GM12874 (cell line): ENCODE data around the gene UTRN.

Source experiments
- CTCF ChIP-seq: IDR thresholded peaks from 2 replicates; pipeline ENCODE4 v1.5.1; 2011; ENCODE audit warnings: low read depth, mild to moderate bottlenecking, control low read depth, low read length, moderate library complexity; ENCODE audit not compliant: insufficient read depth

Gene UTRN

GRCh38 chr6:144305567-144305966, 20.4 kb downstream of the UTRN start:
- TF ChIP-seq CTCF, result no peak

DNA sequence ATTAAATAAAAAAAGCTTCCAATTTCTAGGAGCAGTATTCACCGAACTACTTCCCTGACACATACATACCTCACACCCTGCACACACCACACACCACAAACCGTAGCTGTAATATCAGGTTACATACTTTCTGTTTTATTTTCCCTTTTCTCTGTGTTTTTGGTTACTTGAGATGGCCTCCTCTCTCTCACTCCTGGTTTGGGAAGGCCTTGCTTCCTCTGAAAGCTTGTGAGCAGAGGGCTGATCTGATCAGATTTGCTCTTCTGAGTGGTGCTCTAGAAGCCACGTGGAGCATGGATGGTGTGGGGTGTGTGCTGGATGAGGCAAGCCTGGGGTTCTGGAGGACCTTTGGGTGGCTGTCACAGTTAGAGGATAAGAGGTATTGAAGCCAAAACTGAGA, 20.9 kb downstream of the UTRN start:
- TF ChIP-seq CTCF, result no peak

DNA sequence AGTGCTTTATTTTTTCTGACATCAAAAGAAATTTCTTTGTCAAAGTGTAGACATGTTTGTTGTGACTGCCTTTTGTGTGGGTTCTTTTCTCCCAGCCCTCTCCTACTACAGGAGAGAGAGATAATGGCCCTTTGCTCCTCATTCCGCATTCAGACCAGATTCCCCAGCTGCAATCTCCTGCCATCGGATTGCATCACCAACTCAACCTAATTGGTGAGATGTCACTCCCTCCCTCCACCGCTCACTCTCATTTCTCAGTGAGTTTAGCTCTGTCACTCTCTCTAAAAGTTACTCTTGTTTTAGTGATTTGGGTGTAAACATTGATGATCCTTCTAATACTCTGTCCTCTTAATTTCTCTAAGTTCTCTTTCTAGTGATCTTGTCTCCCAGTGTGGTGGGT, 22.7 kb downstream of the UTRN start:
- TF ChIP-seq CTCF, result no peak

DNA sequence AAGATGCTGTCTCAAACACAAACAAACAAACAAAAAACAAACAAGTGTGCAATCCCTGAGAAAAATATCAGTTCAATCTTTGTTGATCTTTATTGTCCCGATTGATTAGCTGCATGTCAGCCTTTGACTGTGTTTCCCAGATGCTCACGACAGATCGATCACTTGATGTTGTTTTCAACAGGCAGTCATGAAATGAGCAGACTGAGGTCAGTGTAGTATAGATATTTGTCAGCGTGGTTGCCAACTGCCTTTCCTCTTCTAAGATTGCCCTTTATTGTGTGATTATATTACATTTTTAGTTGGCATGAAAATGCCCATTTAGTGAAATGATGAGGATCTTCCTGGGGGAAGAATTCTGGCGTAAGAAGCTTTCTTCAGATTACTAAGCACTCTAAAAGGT, 25.6 kb downstream of the UTRN start:
- TF ChIP-seq CTCF, result no peak

DNA sequence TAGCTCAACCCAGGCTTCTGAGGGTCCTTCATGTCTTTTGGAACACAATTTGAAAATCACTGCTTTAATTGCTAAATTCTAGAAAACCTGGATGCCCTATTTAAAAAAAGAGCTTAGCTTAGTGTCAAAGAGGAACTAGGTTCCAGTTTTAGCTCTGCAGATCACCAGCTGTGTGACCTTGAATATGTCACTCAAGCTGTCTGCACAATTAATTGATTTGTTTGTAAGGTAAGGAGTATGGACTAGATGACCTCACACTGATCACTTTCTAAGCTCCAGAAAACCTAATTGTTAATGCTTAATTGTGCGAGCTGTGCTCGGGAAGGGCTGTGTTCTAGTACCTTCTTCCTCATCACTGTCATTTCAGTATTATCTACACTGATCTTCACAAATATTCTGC, 26.2 kb downstream of the UTRN start:
- TF ChIP-seq CTCF, result no peak

- no peak for TF ChIP-seq CTCF
Measured at GRCh38 chr6:144314003-144314485, 28.9 kb downstream of the UTRN start.

- no peak for TF ChIP-seq CTCF
Measured at GRCh38 chr6:144314562-144314961, 29.4 kb downstream of the UTRN start.
